GM23338 (cell line): Measurements from ENCODE around the gene COP1. TPM values are rescaled to one million over a fixed set of nuclear protein-coding genes. Genes with fewer than 3 reads are reported as not detected.

Experiments used
- ATAC-seq: fragments of 200-7000 bp; cut with Tn5 transposase; 3 replicates; pipeline ENCODE4 v1.9.1; 2020
- DNase-seq: peaks from one replicate; pipeline ENCODE4 v3.0.0-alpha.2; 2015; ENCODE audit warnings: low spot score
- H2AFZ ChIP-seq: fragments of 200-600 bp; sonication (generic); 2 replicates; pipeline ENCODE4 v1.8.0; 2016; ENCODE audit warnings: antibody characterized with exemption, mild to moderate bottlenecking, moderate library complexity
- H3F3A ChIP-seq: fragments of 200-600 bp; sonication (generic); replicated peaks from 2 replicates; pipeline ENCODE4 v1.8.0; 2017; ENCODE audit warnings: antibody characterized with exemption, mixed run types, low read depth
- H3K27ac ChIP-seq: fragments of 200-600 bp; sonication (generic); 2 replicates; pipeline ENCODE4 v1.6.1; 2016; ENCODE audit warnings: low read depth
- H3K27me3 ChIP-seq: fragments of 200-600 bp; sonication (generic); 2 replicates; pipeline ENCODE4 v1.8.0; 2016; ENCODE audit warnings: mild to moderate bottlenecking, mixed run types, moderate library complexity; ENCODE audit not compliant: insufficient read depth
- H3K36me3 ChIP-seq: fragments of 200-600 bp; sonication (generic); 2 replicates; pipeline ENCODE4 v1.8.0; 2016; ENCODE audit warnings: mild to moderate bottlenecking; ENCODE audit not compliant: insufficient read depth
- H3K4me1 ChIP-seq: fragments of 200-600 bp; sonication (generic); 2 replicates; pipeline ENCODE4 v1.8.0; 2016; ENCODE audit warnings: mild to moderate bottlenecking, moderate library complexity; ENCODE audit not compliant: insufficient read depth
- H3K4me2 ChIP-seq: fragments of 200-600 bp; sonication (generic); 2 replicates; pipeline ENCODE4 v1.7.1; 2017; ENCODE audit warnings: mixed run types
- H3K4me3 ChIP-seq: fragments of 200-600 bp; sonication (generic); 2 replicates; pipeline ENCODE4 v1.6.1; 2016; ENCODE audit warnings: mixed run types
- H3K79me2 ChIP-seq: fragments of 200-600 bp; sonication (generic); replicated peaks from 2 replicates; pipeline ENCODE4 v1.8.0; 2017; ENCODE audit warnings: mild to moderate bottlenecking; ENCODE audit not compliant: insufficient read depth
- H3K9me2 ChIP-seq: fragments of 200-600 bp; sonication (generic); 2 replicates; pipeline ENCODE4 v1.8.0; 2017; ENCODE audit not compliant: insufficient read depth
- H4K20me1 ChIP-seq: fragments of 200-600 bp; sonication (generic); replicated peaks from 2 replicates; pipeline ENCODE4 v1.8.0; 2017; ENCODE audit warnings: mild to moderate bottlenecking; ENCODE audit not compliant: insufficient read depth
- H3K27ac Mint-ChIP-seq: 2 replicates; pipeline ENCODE4 v1.8.0; 2020; ENCODE audit warnings: inconsistent platforms, mild to moderate bottlenecking, moderate library complexity, mixed read lengths
- H3K27me3 Mint-ChIP-seq: 3 replicates; pipeline ENCODE4 v1.8.0; 2022; ENCODE audit warnings: low read depth, mild to moderate bottlenecking, moderate library complexity, mixed read lengths, inconsistent platforms; ENCODE audit not compliant: insufficient read depth, poor library complexity
- H3K36me3 Mint-ChIP-seq: 3 replicates; pipeline ENCODE4 v1.8.0; 2021; ENCODE audit warnings: low read depth, mild to moderate bottlenecking, inconsistent platforms, moderate library complexity, mixed read lengths
- H3K4me1 Mint-ChIP-seq: 3 replicates; pipeline ENCODE4 v1.8.0; 2020; ENCODE audit warnings: mild to moderate bottlenecking, inconsistent platforms, mixed read lengths
- H3K4me3 Mint-ChIP-seq: 3 replicates; pipeline ENCODE4 v1.8.0; 2021; ENCODE audit warnings: moderate library complexity, mild to moderate bottlenecking, inconsistent platforms, mixed read lengths
- H3K9me3 Mint-ChIP-seq: 3 replicates; pipeline ENCODE4 v1.8.0; 2020; ENCODE audit warnings: moderate library complexity, mild to moderate bottlenecking, inconsistent platforms, mixed read lengths
- CTCF ChIP-seq, 2 experiments: fragments of 200-600 bp in 1 of 2; sonication (generic) in 1 of 2; conservative IDR thresholded peaks; 2 replicates each; pipeline versions ENCODE4 v1.5.1 to v1.6.1; 2016 to 2017; ENCODE audit warnings: antibody characterized with exemption in 2 of 2, low read depth in 2 of 2, mild to moderate bottlenecking in 2 of 2, moderate library complexity in 1 of 2
- EZH2 ChIP-seq: fragments of 200-600 bp; sonication (generic); IDR thresholded peaks from one replicate; pipeline ENCODE4 v1.8.0; 2017; ENCODE audit warnings: antibody characterized with exemption, mild to moderate bottlenecking, low read depth; ENCODE audit not compliant: unreplicated experiment
- JUNB ChIP-seq: IDR thresholded peaks from one replicate; pipeline ENCODE4 v1.6.1; 2016; ENCODE audit warnings: antibody characterized with exemption; ENCODE audit not compliant: unreplicated experiment
- STAT1 ChIP-seq: IDR thresholded peaks from one replicate; pipeline ENCODE4 v1.6.1; 2016; ENCODE audit warnings: antibody characterized with exemption; ENCODE audit not compliant: unreplicated experiment
- ZNF462 ChIP-seq: fragments of 250-450 bp; sonication (Bioruptor Pico); IDR thresholded peaks from 2 replicates; pipeline ENCODE4 v1.5.0; 2020; ENCODE audit warnings: mild to moderate bottlenecking, moderate library complexity
- polyA plus RNA-seq: library from polyadenylated mRNA; unstranded; fragments of >200 nt; fragmentation: Nextera tagmentation; extraction: Ambion mirVana; gene quantifications from 2 replicates; pipeline ENCODE4 v1.2.1, GENCODE V29; 2016
- total RNA-seq: library from RNA; depleted of rRNA; stranded (reverse); fragments of >200 nt; shearing (Covaris generic); gene quantifications from 2 replicates; pipeline ENCODE4 v1.2.3, GENCODE V29; 2014

The COP1 gene
- total and polyA plus RNA-seq, 2 experiments from 2014 or later, result 54.0 to 54.9 TPM

GRCh38 chr1:176211396-176212165 lies 4.5 kb upstream of the COP1 start:
- Mint-ChIP-seq H3K4me3 (no peak overlapping the region), H3K36me3 (no peaks in the 10 kb centered on the region; the same call in 2 of the 3 replicates), H3K4me1 (peaks cover 2% of the 10 kb centered on the region; the same call in 1 of the 3 replicates), H3K27ac (no peak overlapping the region), H3K9me3 (no peaks in the 10 kb centered on the region; the same call in 2 of the 3 replicates), H3K27me3 (peaks cover 5% of the 10 kb centered on the region)
- H3K4me2 ChIP-seq, result no peak overlapping the region
- H3K27ac ChIP-seq, result no peak overlapping the region
- no peaks in the 10 kb centered on the region for H3K36me3 ChIP-seq
- H2AFZ ChIP-seq, result no peak overlapping the region
- no peaks in the 10 kb centered on the region for H3F3A ChIP-seq
- no peak for DNase-seq
- ATAC-seq, result no peak
- H3K9me2 ChIP-seq, result no peaks in the 10 kb centered on the region
- H4K20me1 ChIP-seq, result no peaks in the 10 kb centered on the region
- no peaks in the 10 kb centered on the region for H3K27me3 ChIP-seq
- no peak overlapping the region for H3K4me3 ChIP-seq
- 0 out of 2 replicates have a peak, but pooled peaks cover 4% of the 10 kb centered on the region for H3K4me1 ChIP-seq
- TF ChIP-seq JUNB (no peak), EZH2 (no peak), CTCF (conservative IDR thresholded peaks at IDR 0.05; ENCODE audit: low read depth in 2 of 2) (no peak), STAT1 (no peak), ZNF462 (CRISPR knock-in tag) (no peak)
- 0 out of 2 replicates have a peak, but pooled peaks cover 6% of the 10 kb centered on the region for H3K79me2 ChIP-seq
